Astrocyte (in vitro differentiated cells and primary cell): Measurements from ENCODE around the gene PFDN2.

Experiments used
- CTCF ChIP-seq: IDR thresholded peaks from 2 replicates; pipeline ENCODE4 v1.5.1; 2011; ENCODE audit warnings: low read depth, mild to moderate bottlenecking, inconsistent platforms, low read length, moderate library complexity; ENCODE audit not compliant: insufficient read depth
- EZH2 ChIP-seq: IDR thresholded peaks from 2 replicates; pipeline ENCODE4 v1.6.1; 2012; ENCODE audit warnings: mild to moderate bottlenecking, low read length, inconsistent platforms; ENCODE audit not compliant: insufficient read depth

- TF ChIP-seq CTCF (no peak), EZH2 (no peak)
Observed at GRCh38 chr1:161052899-161053298, 64.9 kb downstream of the PFDN2 start.
